IPS-18a (cell line): ENCODE measurements around the gene PTPRS.
"Not testable (repeated sequence)": the region's sequence is repeated elsewhere in the genome, so short reads cannot be mapped to it uniquely, and the experiment has no call there.

Experiments used
- H3K27ac ChIP-seq: one replicate; pipeline ENCODE4 v1.5.1; 2013; ENCODE audit warnings: low read length
- H3K27me3 ChIP-seq: one replicate; pipeline ENCODE4 v1.6.1; 2013; ENCODE audit warnings: mild to moderate bottlenecking, low read length; ENCODE audit not compliant: control insufficient read depth, insufficient read depth
- H3K36me3 ChIP-seq: one replicate; pipeline ENCODE4 v1.6.1; 2013; ENCODE audit warnings: low read depth, low read length; ENCODE audit not compliant: control insufficient read depth
- H3K4me1 ChIP-seq: one replicate; pipeline ENCODE4 v1.6.1; 2013; ENCODE audit warnings: low read depth, low read length; ENCODE audit not compliant: control insufficient read depth
- H3K4me3 ChIP-seq: one replicate; pipeline ENCODE4 v1.5.1; 2013; ENCODE audit warnings: low read length
- H3K9ac ChIP-seq: one replicate; pipeline ENCODE4 v1.6.1; 2013; ENCODE audit warnings: mild to moderate bottlenecking, low read length, moderate library complexity
- H3K9me3 ChIP-seq: one replicate; pipeline ENCODE4 v1.6.1; 2013; ENCODE audit warnings: low read depth, low read length; ENCODE audit not compliant: control insufficient read depth

Gene PTPRS

GRCh38 chr19:5365905-5366304 lies 25.3 kb upstream of the PTPRS start:
- no peak overlapping the region for H3K9ac ChIP-seq
- no peak overlapping the region for H3K4me3 ChIP-seq
- H3K36me3 ChIP-seq = no peaks in the 10 kb centered on the region
- H3K4me1 ChIP-seq = peaks cover 7% of the 10 kb centered on the region
- no peak overlapping the region for H3K27ac ChIP-seq
- H3K9me3 ChIP-seq = no peaks in the 10 kb centered on the region
- H3K27me3 ChIP-seq = no peaks in the 10 kb centered on the region

- peaks cover 7% of the 10 kb centered on the region for H3K4me1 ChIP-seq
- no peaks in the 10 kb centered on the region for H3K9me3 ChIP-seq
- no peaks in the 10 kb centered on the region for H3K36me3 ChIP-seq
- no peak overlapping the region for H3K27ac ChIP-seq
- H3K9ac ChIP-seq = no peak overlapping the region
- H3K27me3 ChIP-seq = no peaks in the 10 kb centered on the region
- no peak overlapping the region for H3K4me3 ChIP-seq
Observed at GRCh38 chr19:5364674-5365073, 24.1 kb upstream of the PTPRS start.

GRCh38 chr19:5361839-5362238 lies 21.2 kb upstream of the PTPRS start:
- not testable (repeated sequence) for H3K9ac ChIP-seq, H3K9me3 ChIP-seq, H3K4me1 ChIP-seq, H3K36me3 ChIP-seq, H3K4me3 ChIP-seq, H3K27ac ChIP-seq, H3K27me3 ChIP-seq

GRCh38 chr19:5361407-5361806 lies 20.8 kb upstream of the PTPRS start:
- H3K9ac ChIP-seq = no peak overlapping the region
- H3K27me3 ChIP-seq = no peaks in the 10 kb centered on the region
- H3K4me3 ChIP-seq = no peak overlapping the region
- H3K9me3 ChIP-seq = no peaks in the 10 kb centered on the region
- H3K36me3 ChIP-seq = no peaks in the 10 kb centered on the region
- peaks cover 7% of the 10 kb centered on the region for H3K4me1 ChIP-seq
- no peak overlapping the region for H3K27ac ChIP-seq

- H3K27me3 ChIP-seq = no peaks in the 10 kb centered on the region
- no peaks in the 10 kb centered on the region for H3K9me3 ChIP-seq
- H3K27ac ChIP-seq = no peak overlapping the region
- H3K9ac ChIP-seq = no peak overlapping the region
- H3K36me3 ChIP-seq = no peaks in the 10 kb centered on the region
- H3K4me1 ChIP-seq = peaks cover 7% of the 10 kb centered on the region
- no peak overlapping the region for H3K4me3 ChIP-seq
Observed at GRCh38 chr19:5360003-5360780, 19.6 kb upstream of the PTPRS start.

GRCh38 chr19:5358173-5358800 lies 17.7 kb upstream of the PTPRS start:
- no peak overlapping the region for H3K9ac ChIP-seq
- H3K9me3 ChIP-seq = no peaks in the 10 kb centered on the region
- no peaks in the 10 kb centered on the region for H3K4me1 ChIP-seq
- no peak overlapping the region for H3K4me3 ChIP-seq
- H3K27me3 ChIP-seq = no peaks in the 10 kb centered on the region
- H3K27ac ChIP-seq = no peak overlapping the region
- no peaks in the 10 kb centered on the region for H3K36me3 ChIP-seq

- H3K9me3 ChIP-seq = no peaks in the 10 kb centered on the region
- H3K36me3 ChIP-seq = no peaks in the 10 kb centered on the region
- H3K4me3 ChIP-seq = no peak overlapping the region
- no peaks in the 10 kb centered on the region for H3K27me3 ChIP-seq
- peaks cover under 1% of the 10 kb centered on the region for H3K4me1 ChIP-seq
- no peak overlapping the region for H3K27ac ChIP-seq
- H3K9ac ChIP-seq = no peak overlapping the region
Observed at GRCh38 chr19:5357584-5357983, 17.0 kb upstream of the PTPRS start.

GRCh38 chr19:5356918-5357317 lies 16.3 kb upstream of the PTPRS start:
- no peak overlapping the region for H3K27ac ChIP-seq
- H3K9ac ChIP-seq = no peak overlapping the region
- H3K4me1 ChIP-seq = peaks cover 7% of the 10 kb centered on the region
- no peaks in the 10 kb centered on the region for H3K9me3 ChIP-seq
- no peak overlapping the region for H3K4me3 ChIP-seq
- no peaks in the 10 kb centered on the region for H3K27me3 ChIP-seq
- no peaks in the 10 kb centered on the region for H3K36me3 ChIP-seq

GRCh38 chr19:5356428-5356827 lies 15.8 kb upstream of the PTPRS start:
- Histone ChIP-seq H3K9ac (no peak overlapping the region), H3K9me3 (no peaks in the 10 kb centered on the region), H3K27ac (no peak overlapping the region), H3K4me1 (peaks cover 7% of the 10 kb centered on the region), H3K27me3 (no peaks in the 10 kb centered on the region), H3K36me3 (no peaks in the 10 kb centered on the region), H3K4me3 (no peak overlapping the region)

- H3K36me3 ChIP-seq = no peaks in the 10 kb centered on the region
- no peaks in the 10 kb centered on the region for H3K9me3 ChIP-seq
- no peaks in the 10 kb centered on the region for H3K27me3 ChIP-seq
Observed at GRCh38 chr19:5355693-5356092, 15.1 kb upstream of the PTPRS start.

GRCh38 chr19:5355076-5355475 lies 14.5 kb upstream of the PTPRS start:
- no peak overlapping the region for H3K4me3 ChIP-seq
- no peak overlapping the region for H3K27ac ChIP-seq

More at GRCh38 chr19:5355693-5356092, 15.1 kb upstream of the PTPRS start:
- Histone ChIP-seq H3K4me1 (peaks cover 7% of the 10 kb centered on the region), H3K9ac (no peak overlapping the region), H3K27ac (no peak overlapping the region), H3K4me3 (no peak overlapping the region)

GRCh38 chr19:5354403-5354802 lies 13.8 kb upstream of the PTPRS start:
- no peaks in the 10 kb centered on the region for H3K9me3 ChIP-seq

More at GRCh38 chr19:5355076-5355475, 14.5 kb upstream of the PTPRS start:
- no peaks in the 10 kb centered on the region for H3K9me3 ChIP-seq
- no peak overlapping the region for H3K9ac ChIP-seq
- no peaks in the 10 kb centered on the region for H3K36me3 ChIP-seq
- H3K27me3 ChIP-seq = no peaks in the 10 kb centered on the region
- peaks cover 7% of the 10 kb centered on the region for H3K4me1 ChIP-seq

More at GRCh38 chr19:5354403-5354802, 13.8 kb upstream of the PTPRS start:
- no peak overlapping the region for H3K9ac ChIP-seq
- no peaks in the 10 kb centered on the region for H3K36me3 ChIP-seq
- no peak overlapping the region for H3K27ac ChIP-seq
- peaks cover 7% of the 10 kb centered on the region for H3K4me1 ChIP-seq
- H3K4me3 ChIP-seq = no peak overlapping the region
- H3K27me3 ChIP-seq = no peaks in the 10 kb centered on the region
